ENCODE data around the gene TMEM72.

Gene TMEM72

GRCh38 chr10:44925224-44925623, 14.1 kb downstream of the TMEM72 start:
- Histone ChIP-seq H3K27ac (ENCODE audit: low read depth, low read length) (no peak overlapping the region), H3K4me2 (ENCODE audit: low read length) (no peak overlapping the region), H3K79me1 (ENCODE audit: low read length) (no peaks in the 10 kb centered on the region), H2AFZ (ENCODE audit: insufficient read depth, low read length, poor library complexity) (no peak overlapping the region), H3K4me3 (ENCODE audit: low read depth, low read length) (no peak overlapping the region), H3K79me2 (ENCODE audit: control insufficient read depth, insufficient read depth, low read length, poor library complexity) (no peaks in the 10 kb centered on the region), H2BK5ac (ENCODE audit: low read depth, low read length, poor library complexity) (no peak overlapping the region), H3K9ac (ENCODE audit: low read length) (no peak overlapping the region), H3K18ac (ENCODE audit: low read length) (no peak overlapping the region), H3K36me3 (ENCODE audit: control insufficient read depth in 1 of 2, insufficient read depth in 2 of 2, low read length in 2 of 2) (no peaks in the 10 kb centered on the region), H3K14ac (ENCODE audit: low read length) (no peak overlapping the region), H3K4me1 (ENCODE audit: control insufficient read depth in 1 of 2, insufficient read depth in 2 of 2, low read length in 2 of 2) (no peaks in the 10 kb centered on the region), H4K8ac (ENCODE audit: low read depth, low read length) (no peak overlapping the region), H3K23ac (ENCODE audit: low read length) (no peak overlapping the region), H2BK120ac (ENCODE audit: insufficient read depth, low read length, poor library complexity) (no peak overlapping the region), H3K4ac (ENCODE audit: low read depth, low read length) (no peak overlapping the region), H2BK12ac (ENCODE audit: low read length) (no peak overlapping the region), H4K12ac (ENCODE audit: low read depth, low read length) (no peak overlapping the region), H4K91ac (ENCODE audit: low read depth, low read length) (no peak overlapping the region), H3K9me3 (ENCODE audit: insufficient read depth, low read depth, low read length) (peaks cover 3% of the 10 kb centered on the region), H2AK5ac (ENCODE audit: low read length) (no peak overlapping the region), H3K27me3 (ENCODE audit: insufficient read depth, low read length) (no peaks in the 10 kb centered on the region)
- no peak for DNase-seq
- no CpG with 5 or more reads among the region's 7 CpGs for whole genome bisulfite sequencing (ENCODE audit: extremely low coverage, insufficient coverage, insufficient read length)

- Histone ChIP-seq H2BK120ac (ENCODE audit: insufficient read depth, low read length, poor library complexity) (no peak overlapping the region), H3K23ac (ENCODE audit: low read length) (no peak overlapping the region), H3K14ac (ENCODE audit: low read length) (no peak overlapping the region), H3K9me3 (ENCODE audit: insufficient read depth, low read depth, low read length) (peaks cover 3% of the 10 kb centered on the region), H3K79me1 (ENCODE audit: low read length) (no peaks in the 10 kb centered on the region), H3K79me2 (ENCODE audit: control insufficient read depth, insufficient read depth, low read length, poor library complexity) (no peaks in the 10 kb centered on the region), H3K4me1 (ENCODE audit: control insufficient read depth in 1 of 2, insufficient read depth in 2 of 2, low read length in 2 of 2) (no peaks in the 10 kb centered on the region), H3K4me3 (ENCODE audit: low read depth, low read length) (no peak overlapping the region), H3K4ac (ENCODE audit: low read depth, low read length) (no peak overlapping the region), H2BK12ac (ENCODE audit: low read length) (no peak overlapping the region), H3K27ac (ENCODE audit: low read depth, low read length) (no peak overlapping the region), H3K36me3 (ENCODE audit: control insufficient read depth in 1 of 2, insufficient read depth in 2 of 2, low read length in 2 of 2) (no peaks in the 10 kb centered on the region), H3K18ac (ENCODE audit: low read length) (no peak overlapping the region), H4K91ac (ENCODE audit: low read depth, low read length) (no peak overlapping the region), H4K8ac (ENCODE audit: low read depth, low read length) (no peak overlapping the region), H3K4me2 (ENCODE audit: low read length) (no peak overlapping the region), H4K12ac (ENCODE audit: low read depth, low read length) (no peak overlapping the region), H3K9ac (ENCODE audit: low read length) (no peak overlapping the region), H2BK5ac (ENCODE audit: low read depth, low read length, poor library complexity) (no peak overlapping the region), H3K27me3 (ENCODE audit: insufficient read depth, low read length) (no peaks in the 10 kb centered on the region), H2AFZ (ENCODE audit: insufficient read depth, low read length, poor library complexity) (no peak overlapping the region), H2AK5ac (ENCODE audit: low read length) (no peak overlapping the region)
- DNase-seq: no peak
- WGBS (ENCODE audit: extremely low coverage, insufficient coverage, insufficient read length): no CpG with 5 or more reads among the region's 16 CpGs
These were observed 14.9 kb downstream of the TMEM72 start for GRCh38 chr10:44925811-44926750.

- no peak overlapping the region for H2BK12ac ChIP-seq (ENCODE audit: low read length)
- H3K4ac ChIP-seq (ENCODE audit: low read depth, low read length): no peak overlapping the region
- peaks cover 3% of the 10 kb centered on the region for H3K9me3 ChIP-seq (ENCODE audit: insufficient read depth, low read depth, low read length)
- no peak overlapping the region for H3K14ac ChIP-seq (ENCODE audit: low read length)
- H3K79me1 ChIP-seq (ENCODE audit: low read length): no peaks in the 10 kb centered on the region
- H3K27ac ChIP-seq (ENCODE audit: low read depth, low read length): no peak overlapping the region
- no peaks in the 10 kb centered on the region for H3K4me1 ChIP-seq (ENCODE audit: control insufficient read depth in 1 of 2, insufficient read depth in 2 of 2, low read length in 2 of 2)
- H3K4me3 ChIP-seq (ENCODE audit: low read depth, low read length): no peak overlapping the region
- no peak overlapping the region for H3K18ac ChIP-seq (ENCODE audit: low read length)
- H2BK120ac ChIP-seq (ENCODE audit: insufficient read depth, low read length, poor library complexity): no peak overlapping the region
- H3K9ac ChIP-seq (ENCODE audit: low read length): no peak overlapping the region
- H3K27me3 ChIP-seq (ENCODE audit: insufficient read depth, low read length): no peaks in the 10 kb centered on the region
- no peaks in the 10 kb centered on the region for H3K36me3 ChIP-seq (ENCODE audit: control insufficient read depth in 1 of 2, insufficient read depth in 2 of 2, low read length in 2 of 2)
- H2AFZ ChIP-seq (ENCODE audit: insufficient read depth, low read length, poor library complexity): no peak overlapping the region
- WGBS (ENCODE audit: extremely low coverage, insufficient coverage, insufficient read length): no CpG with 5 or more reads among the region's 10 CpGs
- no peak overlapping the region for H4K91ac ChIP-seq (ENCODE audit: low read depth, low read length)
- no peak overlapping the region for H4K8ac ChIP-seq (ENCODE audit: low read depth, low read length)
- DNase-seq: no peak
- no peak overlapping the region for H2AK5ac ChIP-seq (ENCODE audit: low read length)
- no peak overlapping the region for H4K12ac ChIP-seq (ENCODE audit: low read depth, low read length)
- no peak overlapping the region for H2BK5ac ChIP-seq (ENCODE audit: low read depth, low read length, poor library complexity)
- H3K79me2 ChIP-seq (ENCODE audit: control insufficient read depth, insufficient read depth, low read length, poor library complexity): no peaks in the 10 kb centered on the region
- no peak overlapping the region for H3K23ac ChIP-seq (ENCODE audit: low read length)
- no peak overlapping the region for H3K4me2 ChIP-seq (ENCODE audit: low read length)
These were observed 15.7 kb downstream of the TMEM72 start for GRCh38 chr10:44926751-44927351.

- H3K4me3 ChIP-seq (ENCODE audit: low read depth, low read length): no peak overlapping the region
- H2BK12ac ChIP-seq (ENCODE audit: low read length): no peak overlapping the region
- H3K27ac ChIP-seq (ENCODE audit: low read depth, low read length): no peak overlapping the region
- H3K4me1 ChIP-seq (ENCODE audit: control insufficient read depth in 1 of 2, insufficient read depth in 2 of 2, low read length in 2 of 2): peaks cover 0 to under 1% of the 10 kb centered on the region in 2 experiments
- no peak overlapping the region for H3K4me2 ChIP-seq (ENCODE audit: low read length)
- H3K36me3 ChIP-seq (ENCODE audit: control insufficient read depth in 1 of 2, insufficient read depth in 2 of 2, low read length in 2 of 2): no peaks in the 10 kb centered on the region
- no peak overlapping the region for H3K14ac ChIP-seq (ENCODE audit: low read length)
- H4K12ac ChIP-seq (ENCODE audit: low read depth, low read length): no peak overlapping the region
- no peak overlapping the region for H3K9ac ChIP-seq (ENCODE audit: low read length)
- no peak for DNase-seq
- peaks cover 3% of the 10 kb centered on the region for H3K9me3 ChIP-seq (ENCODE audit: insufficient read depth, low read depth, low read length)
- no peak overlapping the region for H2AK5ac ChIP-seq (ENCODE audit: low read length)
- H2BK5ac ChIP-seq (ENCODE audit: low read depth, low read length, poor library complexity): no peak overlapping the region
- H4K8ac ChIP-seq (ENCODE audit: low read depth, low read length): no peak overlapping the region
- H2AFZ ChIP-seq (ENCODE audit: insufficient read depth, low read length, poor library complexity): no peak overlapping the region
- no peaks in the 10 kb centered on the region for H3K79me1 ChIP-seq (ENCODE audit: low read length)
- no peaks in the 10 kb centered on the region for H3K79me2 ChIP-seq (ENCODE audit: control insufficient read depth, insufficient read depth, low read length, poor library complexity)
- no peak overlapping the region for H3K23ac ChIP-seq (ENCODE audit: low read length)
- no peaks in the 10 kb centered on the region for H3K27me3 ChIP-seq (ENCODE audit: insufficient read depth, low read length)
- no peak overlapping the region for H3K4ac ChIP-seq (ENCODE audit: low read depth, low read length)
- H2BK120ac ChIP-seq (ENCODE audit: insufficient read depth, low read length, poor library complexity): no peak overlapping the region
- no peak overlapping the region for H3K18ac ChIP-seq (ENCODE audit: low read length)
- H4K91ac ChIP-seq (ENCODE audit: low read depth, low read length): no peak overlapping the region
- WGBS (ENCODE audit: extremely low coverage, insufficient coverage, insufficient read length): no CpG with 5 or more reads among the region's 2 CpGs
These were observed 16.2 kb downstream of the TMEM72 start for GRCh38 chr10:44927352-44927751.

All from trophoblast cell (in vitro differentiated cells and primary cell).